ENCODE results near the gene WDR81.
"Not testable (repeated sequence)": the region's sequence is repeated elsewhere in the genome, so short reads cannot be mapped to it uniquely, and the experiment has no call there.

The WDR81 gene

GRCh38 chr17:1732833-1733321, 8.4 kb downstream of the WDR81 start:
- DNase-seq (ENCODE audit: low read depth), result no peak
- TF ChIP-seq CTCF (IDR thresholded peaks at IDR 0.05; ENCODE audit: control insufficient read depth, insufficient read depth, low read depth, low read length, missing control alignments), result no peak
- H3K4me3 ChIP-seq (ENCODE audit: control insufficient read depth, low read depth, low read length), result no peak overlapping the region

GRCh38 chr17:1733759-1734158, 9.3 kb downstream of the WDR81 start:
- no peak overlapping the region for H3K4me3 ChIP-seq (ENCODE audit: control insufficient read depth, low read depth, low read length)
- no peak for TF ChIP-seq CTCF (IDR thresholded peaks at IDR 0.05; ENCODE audit: control insufficient read depth, insufficient read depth, low read depth, low read length, missing control alignments)
- DNase-seq (ENCODE audit: low read depth), result no peak

GRCh38 chr17:1735418-1735817, 10.9 kb downstream of the WDR81 start:
- H3K4me3 ChIP-seq (ENCODE audit: control insufficient read depth, low read depth, low read length), result no peak overlapping the region
- no peak for DNase-seq (ENCODE audit: low read depth)
- no peak for TF ChIP-seq CTCF (IDR thresholded peaks at IDR 0.05; ENCODE audit: control insufficient read depth, insufficient read depth, low read depth, low read length, missing control alignments)

GRCh38 chr17:1735834-1736347, 11.4 kb downstream of the WDR81 start:
- no peak for DNase-seq (ENCODE audit: low read depth)
- no peak overlapping the region for H3K4me3 ChIP-seq (ENCODE audit: control insufficient read depth, low read depth, low read length)
- TF ChIP-seq CTCF (IDR thresholded peaks at IDR 0.05; ENCODE audit: control insufficient read depth, insufficient read depth, low read depth, low read length, missing control alignments), result no peak

- H3K4me3 ChIP-seq (ENCODE audit: control insufficient read depth, low read depth, low read length), result no peak overlapping the region
- peak; percentile 17 for DNase-seq (ENCODE audit: low read depth)
- no peak for TF ChIP-seq CTCF (IDR thresholded peaks at IDR 0.05; ENCODE audit: control insufficient read depth, insufficient read depth, low read depth, low read length, missing control alignments)
Measured at GRCh38 chr17:1736348-1737281, 12.1 kb downstream of the WDR81 start.

- no peak overlapping the region for H3K4me3 ChIP-seq (ENCODE audit: control insufficient read depth, low read depth, low read length)
- no peak for TF ChIP-seq CTCF (IDR thresholded peaks at IDR 0.05; ENCODE audit: control insufficient read depth, insufficient read depth, low read depth, low read length, missing control alignments)
- no peak for DNase-seq (ENCODE audit: low read depth)
Measured at GRCh38 chr17:1737531-1738291, 13.2 kb downstream of the WDR81 start.

GRCh38 chr17:1741899-1742298, 17.4 kb downstream of the WDR81 start:
- not testable (repeated sequence) for H3K4me3 ChIP-seq (ENCODE audit: control insufficient read depth, low read depth, low read length); DNase-seq (ENCODE audit: low read depth)
